HEK293T (cell line): ENCODE results near the gene ADGRF1.
"Not testable (repeated sequence)": the region's sequence is repeated elsewhere in the genome, so short reads cannot be mapped to it uniquely, and the experiment has no call there.

ENCODE experiments used
- BHLHE40 ChIP-seq: fragments of 450-650 bp; IDR thresholded peaks from 2 replicates; pipeline ENCODE4 v1.6.1; 2016; ENCODE audit warnings: mild to moderate bottlenecking, moderate library complexity, borderline replicate concordance
- LEF1 ChIP-seq: fragments of 450-650 bp; IDR thresholded peaks from 2 replicates; pipeline ENCODE4 v1.6.1; 2017; ENCODE audit warnings: mild to moderate bottlenecking, borderline replicate concordance
- NFRKB ChIP-seq: fragments of 450-650 bp; IDR thresholded peaks from 2 replicates; pipeline ENCODE4 v1.6.1; 2016; ENCODE audit warnings: mild to moderate bottlenecking, moderate library complexity

- not testable (repeated sequence) for TF ChIP-seq NFRKB, BHLHE40, LEF1
These were observed 49.7 kb downstream of the ADGRF1 start for GRCh38 chr6:46992391-46992790.
